OCI-LY1 (cell line): Measurements from ENCODE around the gene CFHR3.

Experiments used
- EZH2 ChIP-seq: fragments of 200-600 bp; sonication (generic), shearing (Covaris generic); IDR thresholded peaks from 2 replicates; pipeline ENCODE4 v1.8.0; 2017; ENCODE audit warnings: borderline replicate concordance, mixed run types, mild to moderate bottlenecking, antibody characterized with exemption, low read length, moderate library complexity, mixed read lengths
- TF ChIP-seq, protein P1 (sequence below): fragments of 200-600 bp; sonication (generic), shearing (Covaris generic); IDR thresholded peaks from 2 replicates; pipeline ENCODE4 v1.5.1; 2017; ENCODE audit warnings: mild to moderate bottlenecking, antibody characterized with exemption, low read length, moderate library complexity, mixed read lengths

- TF ChIP-seq, protein P1, sequence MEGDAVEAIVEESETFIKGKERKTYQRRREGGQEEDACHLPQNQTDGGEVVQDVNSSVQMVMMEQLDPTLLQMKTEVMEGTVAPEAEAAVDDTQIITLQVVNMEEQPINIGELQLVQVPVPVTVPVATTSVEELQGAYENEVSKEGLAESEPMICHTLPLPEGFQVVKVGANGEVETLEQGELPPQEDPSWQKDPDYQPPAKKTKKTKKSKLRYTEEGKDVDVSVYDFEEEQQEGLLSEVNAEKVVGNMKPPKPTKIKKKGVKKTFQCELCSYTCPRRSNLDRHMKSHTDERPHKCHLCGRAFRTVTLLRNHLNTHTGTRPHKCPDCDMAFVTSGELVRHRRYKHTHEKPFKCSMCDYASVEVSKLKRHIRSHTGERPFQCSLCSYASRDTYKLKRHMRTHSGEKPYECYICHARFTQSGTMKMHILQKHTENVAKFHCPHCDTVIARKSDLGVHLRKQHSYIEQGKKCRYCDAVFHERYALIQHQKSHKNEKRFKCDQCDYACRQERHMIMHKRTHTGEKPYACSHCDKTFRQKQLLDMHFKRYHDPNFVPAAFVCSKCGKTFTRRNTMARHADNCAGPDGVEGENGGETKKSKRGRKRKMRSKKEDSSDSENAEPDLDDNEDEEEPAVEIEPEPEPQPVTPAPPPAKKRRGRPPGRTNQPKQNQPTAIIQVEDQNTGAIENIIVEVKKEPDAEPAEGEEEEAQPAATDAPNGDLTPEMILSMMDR, result no peak
- TF ChIP-seq EZH2, result no peak
These were observed at the start of gene CFHR3 for GRCh38 chr1:196774603-196775002.
